HG03066 (cell line): ENCODE data around the gene PDE4B.
"Not testable (repeated sequence)": the region's sequence is repeated elsewhere in the genome, so short reads cannot be mapped to it uniquely, and the experiment has no call there.

Source experiments
- ATAC-seq: cut with Tn5 transposase; IDR thresholded peaks from one replicate; pipeline ENCODE4 v1.9.1; 2021; ENCODE audit warnings: low read depth; ENCODE audit not compliant: unreplicated experiment

The PDE4B gene

GRCh38 chr1:65990161-65990560, 197.5 kb downstream of the PDE4B start:
- no peak for ATAC-seq

- no peak for ATAC-seq
Observed at GRCh38 chr1:65991694-65992093, 199.0 kb downstream of the PDE4B start.

GRCh38 chr1:65992165-65992821, 199.6 kb downstream of the PDE4B start:
- ATAC-seq: no peak

GRCh38 chr1:65992831-65993271, 200.2 kb downstream of the PDE4B start:
- ATAC-seq: no peak

GRCh38 chr1:65994223-65994622, 201.5 kb downstream of the PDE4B start:
- no peak for ATAC-seq

- ATAC-seq: no peak
Observed at GRCh38 chr1:65995336-65995735, 202.6 kb downstream of the PDE4B start.

- no peak for ATAC-seq
Observed at GRCh38 chr1:65995928-65996327, 203.2 kb downstream of the PDE4B start.

- ATAC-seq: no peak
Observed at GRCh38 chr1:65997693-65998092, 205.0 kb downstream of the PDE4B start.

GRCh38 chr1:65998763-65999583, 206.3 kb downstream of the PDE4B start:
- ATAC-seq: no peak

- ATAC-seq: no peak
Observed at GRCh38 chr1:66000033-66000637, 207.4 kb downstream of the PDE4B start.

GRCh38 chr1:66003690-66004089, 211.0 kb downstream of the PDE4B start:
- ATAC-seq: no peak

- ATAC-seq: not testable (repeated sequence)
Observed at GRCh38 chr1:66006534-66006933, 213.8 kb downstream of the PDE4B start.

- no peak for ATAC-seq
Observed at GRCh38 chr1:66012106-66012784, 219.6 kb downstream of the PDE4B start.

GRCh38 chr1:66013371-66013770, 220.7 kb downstream of the PDE4B start:
- ATAC-seq: no peak

GRCh38 chr1:66022904-66023620, 230.4 kb downstream of the PDE4B start:
- ATAC-seq: no peak

GRCh38 chr1:66025188-66025587, 232.5 kb downstream of the PDE4B start:
- ATAC-seq: no peak

GRCh38 chr1:66028035-66028434, 235.3 kb downstream of the PDE4B start:
- no peak for ATAC-seq

GRCh38 chr1:66033781-66034180, 241.1 kb downstream of the PDE4B start:
- no peak for ATAC-seq

- ATAC-seq: no peak
Observed at GRCh38 chr1:66035616-66036245, 243.0 kb downstream of the PDE4B start.

GRCh38 chr1:66041654-66042053, 249.0 kb downstream of the PDE4B start:
- ATAC-seq: no peak
